Measurements from ENCODE around the gene NKAPD1.

DNA sequence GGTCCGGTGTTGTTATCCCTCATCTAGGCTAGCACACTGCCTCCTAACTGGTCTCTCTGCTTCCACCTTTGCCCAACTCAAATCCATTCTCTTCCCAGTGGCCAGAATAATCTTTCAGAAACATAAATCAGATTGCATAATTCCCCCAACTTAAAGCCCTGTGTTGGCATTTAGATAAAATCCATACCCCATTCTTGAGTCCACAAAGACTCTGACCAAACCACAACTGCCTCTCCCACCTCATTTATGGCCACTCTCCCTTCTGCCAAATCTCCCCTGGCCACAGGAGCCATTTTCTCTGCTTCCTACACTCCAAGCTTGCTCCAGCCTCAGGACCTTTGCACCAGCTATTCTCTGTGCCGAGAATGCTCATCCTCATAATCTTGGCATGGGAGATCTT lies 53.0 kb downstream of the NKAPD1 start:
- TF ChIP-seq, protein P1, sequence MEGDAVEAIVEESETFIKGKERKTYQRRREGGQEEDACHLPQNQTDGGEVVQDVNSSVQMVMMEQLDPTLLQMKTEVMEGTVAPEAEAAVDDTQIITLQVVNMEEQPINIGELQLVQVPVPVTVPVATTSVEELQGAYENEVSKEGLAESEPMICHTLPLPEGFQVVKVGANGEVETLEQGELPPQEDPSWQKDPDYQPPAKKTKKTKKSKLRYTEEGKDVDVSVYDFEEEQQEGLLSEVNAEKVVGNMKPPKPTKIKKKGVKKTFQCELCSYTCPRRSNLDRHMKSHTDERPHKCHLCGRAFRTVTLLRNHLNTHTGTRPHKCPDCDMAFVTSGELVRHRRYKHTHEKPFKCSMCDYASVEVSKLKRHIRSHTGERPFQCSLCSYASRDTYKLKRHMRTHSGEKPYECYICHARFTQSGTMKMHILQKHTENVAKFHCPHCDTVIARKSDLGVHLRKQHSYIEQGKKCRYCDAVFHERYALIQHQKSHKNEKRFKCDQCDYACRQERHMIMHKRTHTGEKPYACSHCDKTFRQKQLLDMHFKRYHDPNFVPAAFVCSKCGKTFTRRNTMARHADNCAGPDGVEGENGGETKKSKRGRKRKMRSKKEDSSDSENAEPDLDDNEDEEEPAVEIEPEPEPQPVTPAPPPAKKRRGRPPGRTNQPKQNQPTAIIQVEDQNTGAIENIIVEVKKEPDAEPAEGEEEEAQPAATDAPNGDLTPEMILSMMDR (IDR thresholded peaks at IDR 0.05), result no peak
- TF ChIP-seq POLR2A (IDR thresholded peaks at IDR 0.05) (no peak), EP300 (IDR thresholded peaks at IDR 0.05) (no peak)

All from stomach (tissue), 4 donors.